HepG2 (cell line): Measurements from ENCODE around the gene RAD9A. TPM values are rescaled to one million over a fixed set of nuclear protein-coding genes. Genes with fewer than 3 reads are reported as not detected.
A peak's percentile ranks its signal among the peaks of the same experiment; 100 is the strongest.

Experiments used
- HMG20B ChIP-seq: conservative IDR thresholded peaks from 2 replicates; pipeline ENCODE4 v1.6.1; 2016; ENCODE audit warnings: missing genetic modification reagents, missing compliant biosample characterization
- HNRNPK ChIP-seq: fragments of 200-400 bp; formaldehyde crosslinking; IDR thresholded peaks from 2 replicates; pipeline ENCODE4 v1.6.1; 2018; ENCODE audit warnings: low read length, low read depth, moderate library complexity, mild to moderate bottlenecking; ENCODE audit not compliant: poor library complexity, severe bottlenecking
- KDM5A ChIP-seq: fragments of 200-600 bp; sonication (generic); IDR thresholded peaks from 2 replicates; pipeline ENCODE4 v1.7.0; 2018; ENCODE audit warnings: antibody characterized with exemption, mild to moderate bottlenecking, low read length, borderline replicate concordance
- KLF15 ChIP-seq: sonication (generic); formaldehyde crosslinking; IDR thresholded peaks from 2 replicates; pipeline ENCODE4 v1.8.1; 2023; ENCODE audit warnings: borderline replicate concordance, mild to moderate bottlenecking, inconsistent platforms, missing genetic modification reagents, mixed read lengths
- KLF9 ChIP-seq: IDR thresholded peaks from 2 replicates; pipeline ENCODE4 v1.6.1; 2016; ENCODE audit warnings: low read depth
- MIER2 ChIP-seq: IDR thresholded peaks from 2 replicates; pipeline ENCODE4 v1.6.1; 2016; ENCODE audit warnings: missing biosample characterization, missing genetic modification reagents
- NFE2L1 ChIP-seq: sonication (generic); formaldehyde crosslinking; IDR thresholded peaks from 2 replicates; pipeline ENCODE4 v1.4.0; 2020; ENCODE audit warnings: missing genetic modification reagents, mild to moderate bottlenecking, borderline replicate concordance
- PITX1 ChIP-seq: sonication (generic); formaldehyde crosslinking; IDR thresholded peaks from 2 replicates; pipeline ENCODE4 v1.5.1; 2020; ENCODE audit warnings: mild to moderate bottlenecking, missing genetic modification reagents
- POLR2AphosphoS2 ChIP-seq: IDR thresholded peaks from 2 replicates; pipeline ENCODE4 v1.6.1; 2011; ENCODE audit warnings: low read depth, low read length, improper control_type of control experiment
- SOX13 ChIP-seq, 3 experiments: fragments of 450-650 bp in 1 of 3; sonication (generic) in 1 of 3; formaldehyde crosslinking in 1 of 3; IDR thresholded peaks in 2 of 3; conservative IDR thresholded peaks in 1 of 3; 2 replicates each; pipeline versions ENCODE4 v1.5.0 to v1.6.1; 2016 to 2020; ENCODE audit warnings: antibody characterized with exemption in 1 of 3, mild to moderate bottlenecking in 1 of 3, missing compliant biosample characterization in 1 of 3, missing genetic modification reagents in 1 of 3, moderate library complexity in 1 of 3
- THRA ChIP-seq: sonication (generic); formaldehyde crosslinking; IDR thresholded peaks from 2 replicates; pipeline ENCODE4 v1.4.0; 2020; ENCODE audit warnings: missing genetic modification reagents, borderline replicate concordance
- ZNF546 ChIP-seq: sonication (generic); formaldehyde crosslinking; conservative IDR thresholded peaks from 2 replicates; pipeline ENCODE4 v1.8.1; 2023; ENCODE audit warnings: mild to moderate bottlenecking, missing genetic modification reagents
- ZNF784 ChIP-seq: sonication (generic); formaldehyde crosslinking; IDR thresholded peaks from 2 replicates; pipeline ENCODE4 v1.5.1; 2020; ENCODE audit warnings: missing genetic modification reagents, mild to moderate bottlenecking, borderline replicate concordance
- polyA plus RNA-seq, 8 experiments: library from polyadenylated mRNA; depleted of rRNA in 3 of 8; stranded (reverse) in 7 of 8; unstranded in 1 of 8; fragments of >200 nt; fragmentation: Illumina TruSeq in 4 of 8; extraction: Trizol in 4 of 8; gene quantifications; 2 replicates each; pipeline versions ENCODE4 v1.2.1 to v1.2.3, GENCODE V29; 2011 to 2016; ENCODE audit warnings: low read depth in 4 of 8, missing spikeins in 1 of 8, mixed read lengths in 1 of 8; ENCODE audit not compliant: insufficient read depth in 1 of 8
- total RNA-seq, 5 experiments: library from RNA; depleted of rRNA; stranded (reverse); fragments of >200 nt; fragmentation: Illumina TruSeq; extraction: Trizol; gene quantifications; 2 replicates each; pipeline ENCODE4 v1.2.3, GENCODE V29; 2016; ENCODE audit warnings: low read depth in 1 of 5
- TF ChIP-seq, protein P1 (sequence below): sonication (generic); formaldehyde crosslinking; IDR thresholded peaks from 2 replicates; pipeline ENCODE4 v1.5.0; 2020; ENCODE audit warnings: missing genetic modification reagents, mild to moderate bottlenecking, borderline replicate concordance

RAD9A gene
- total and polyA plus RNA-seq, 2 of the 13 experiments (the other 11 are each of a cell fraction or from before 2014, with no cell fraction given): 10.1 to 15.7 TPM

- no peak for TF ChIP-seq NFE2L1
- TF ChIP-seq KDM5A: peak; percentile 82
- TF ChIP-seq, protein P1, sequence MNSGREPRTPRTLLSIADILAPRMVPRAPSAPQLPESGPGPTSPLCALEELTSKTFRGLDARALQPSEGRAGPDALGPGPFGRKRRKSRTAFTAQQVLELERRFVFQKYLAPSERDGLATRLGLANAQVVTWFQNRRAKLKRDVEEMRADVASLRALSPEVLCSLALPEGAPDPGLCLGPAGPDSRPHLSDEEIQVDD (CRISPR knock-in tag): peak; percentile 93; the same call in 1 of the 2 replicates
- TF ChIP-seq PITX1 (CRISPR knock-in tag): peak; percentile 32; the same call in 1 of the 2 replicates
- TF ChIP-seq KLF15: peak; percentile 23; the same call in 1 of the 2 replicates
- 0 out of 2 replicates have a peak, but pooled peaks have one; percentile 32 for TF ChIP-seq HMG20B
- peak; percentile 84 for TF ChIP-seq ZNF784 (CRISPR knock-in tag)
- TF ChIP-seq POLR2AphosphoS2: no peak
- TF ChIP-seq ZNF546: peak; percentile 37; the same call in 1 of the 2 replicates
- TF ChIP-seq KLF9 (CRISPR knock-in tag): peak; percentile 90; the same call in 1 of the 2 replicates
- 0 out of 2 replicates have a peak, but pooled peaks have one; percentile 33 for TF ChIP-seq THRA (CRISPR knock-in tag)
- peak; percentile 61; the same call in 1 of the 2 replicates for TF ChIP-seq MIER2 (CRISPR knock-in tag)
- no peak for TF ChIP-seq SOX13 (IDR thresholded peaks at IDR 0.05)
- TF ChIP-seq SOX13 (CRISPR knock-in tag; conservative IDR thresholded peaks at IDR 0.05 in 1 of 2, IDR thresholded peaks at IDR 0.05 in 1 of 2): peak in 1 of 2 experiments; percentile 63; a peak in 2 of 4 replicates
- TF ChIP-seq HNRNPK: peak; percentile 64
These were observed at the start of gene RAD9A (continued) for GRCh38 chr11:67391304-67392182.
